GM10248 (cell line): ENCODE measurements around the gene SASH3.

Experiments used
- CTCF ChIA-PET: fragments of 300-600 bp; sonication (Branson Sonifier 250); formaldehyde crosslinking; extraction: SDS; loops from one replicate; lab custom pipeline; 2021; ENCODE audit warnings: antibody characterized with exemption; lab: Yijun Ruan, JAX
- POLR2A ChIA-PET: fragments of 350-650 bp; sonication (Branson Sonifier 250); formaldehyde crosslinking; extraction: SDS; loops from one replicate; lab custom pipeline; 2020; ENCODE audit warnings: antibody characterized with exemption; lab: Yijun Ruan, JAX
- DNase-seq: peaks from one replicate; pipeline ENCODE4 v3.0.0; 2012; ENCODE audit errors: extremely low spot score
- TF ChIP-seq, protein P1 (sequence below): IDR thresholded peaks from 2 replicates; pipeline ENCODE4 v1.5.1; 2012; ENCODE audit warnings: mild to moderate bottlenecking, low read depth; ENCODE audit errors: extremely low read depth, missing control alignments, control extremely low read depth

SASH3 gene

DNA sequence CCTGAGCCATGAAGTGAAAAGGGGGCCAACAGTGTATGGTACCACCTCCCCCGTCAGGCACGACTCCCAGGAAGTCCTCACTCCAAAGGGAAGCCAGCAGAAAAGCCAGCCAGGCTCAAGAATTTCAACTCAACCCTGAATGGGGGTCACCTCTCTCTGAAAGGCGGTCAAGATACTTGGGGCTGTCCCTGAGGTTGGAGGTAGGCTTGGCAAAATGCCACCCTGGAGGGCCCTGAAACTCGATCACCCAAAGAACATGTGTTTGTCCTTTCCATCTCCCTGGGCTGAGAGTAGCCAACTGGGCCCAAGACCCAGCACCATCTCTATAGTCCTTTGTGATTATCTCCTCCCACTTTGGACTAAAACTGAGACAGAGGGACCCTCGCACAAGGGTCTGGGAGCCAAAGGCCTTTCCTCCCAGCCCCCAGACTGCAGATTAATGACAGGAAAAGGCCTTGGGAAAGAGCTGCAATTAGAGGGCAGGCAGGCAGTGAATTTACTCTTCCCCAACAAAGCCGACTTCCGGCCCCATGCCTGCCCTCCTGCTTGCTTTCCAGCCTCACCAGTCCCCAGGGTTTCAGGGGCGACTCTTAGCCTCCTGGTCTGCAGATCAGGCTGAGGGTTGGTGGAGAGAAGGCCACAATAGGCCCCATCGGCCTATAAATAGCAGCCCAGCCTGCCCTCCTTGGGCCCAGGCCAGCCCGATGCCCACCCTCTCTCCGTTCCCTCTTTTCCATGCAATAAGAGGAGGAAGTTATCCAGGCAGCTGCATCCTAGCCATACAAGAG lies 5.6 kb downstream of the SASH3 start:
- TF ChIP-seq, protein P1, sequence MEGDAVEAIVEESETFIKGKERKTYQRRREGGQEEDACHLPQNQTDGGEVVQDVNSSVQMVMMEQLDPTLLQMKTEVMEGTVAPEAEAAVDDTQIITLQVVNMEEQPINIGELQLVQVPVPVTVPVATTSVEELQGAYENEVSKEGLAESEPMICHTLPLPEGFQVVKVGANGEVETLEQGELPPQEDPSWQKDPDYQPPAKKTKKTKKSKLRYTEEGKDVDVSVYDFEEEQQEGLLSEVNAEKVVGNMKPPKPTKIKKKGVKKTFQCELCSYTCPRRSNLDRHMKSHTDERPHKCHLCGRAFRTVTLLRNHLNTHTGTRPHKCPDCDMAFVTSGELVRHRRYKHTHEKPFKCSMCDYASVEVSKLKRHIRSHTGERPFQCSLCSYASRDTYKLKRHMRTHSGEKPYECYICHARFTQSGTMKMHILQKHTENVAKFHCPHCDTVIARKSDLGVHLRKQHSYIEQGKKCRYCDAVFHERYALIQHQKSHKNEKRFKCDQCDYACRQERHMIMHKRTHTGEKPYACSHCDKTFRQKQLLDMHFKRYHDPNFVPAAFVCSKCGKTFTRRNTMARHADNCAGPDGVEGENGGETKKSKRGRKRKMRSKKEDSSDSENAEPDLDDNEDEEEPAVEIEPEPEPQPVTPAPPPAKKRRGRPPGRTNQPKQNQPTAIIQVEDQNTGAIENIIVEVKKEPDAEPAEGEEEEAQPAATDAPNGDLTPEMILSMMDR = no peak
- no peak for DNase-seq
- ChIA-PET CTCF (interaction anchor here (3.9 kb wide), 1 partner anchor 11 kb away, joined by 17 read pairs; no protein-coding TSS in a partner anchor), POLR2A (no interaction called here)

DNA sequence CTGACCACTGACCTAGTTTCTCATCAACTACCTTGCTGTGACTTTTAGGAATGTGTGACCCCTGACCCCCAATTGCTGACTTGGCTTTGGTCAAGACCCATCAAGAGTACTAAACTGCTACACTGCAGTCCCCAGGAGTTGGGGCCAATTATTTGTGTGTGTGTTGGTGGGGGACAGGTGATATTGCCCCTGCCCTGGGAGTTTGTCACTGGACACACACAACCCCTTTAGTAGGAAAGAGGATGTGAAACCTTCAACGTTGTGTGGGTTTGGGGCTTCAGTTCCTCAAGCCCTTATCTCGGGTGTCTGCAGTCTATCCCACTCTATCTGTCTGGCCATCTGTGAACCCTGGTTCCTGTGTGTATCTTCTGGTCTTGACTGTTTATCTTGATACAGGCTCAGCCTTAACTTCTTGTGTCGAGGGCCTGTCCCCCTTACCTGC lies 6.5 kb downstream of the SASH3 start:
- CTCF ChIA-PET = no interaction called here
- peak; percentile 65 for DNase-seq
- POLR2A ChIA-PET = interaction anchor here (1.0 kb wide), 1 partner anchor 12 kb away, joined by 5 read pairs; no protein-coding TSS in a partner anchor

DNA sequence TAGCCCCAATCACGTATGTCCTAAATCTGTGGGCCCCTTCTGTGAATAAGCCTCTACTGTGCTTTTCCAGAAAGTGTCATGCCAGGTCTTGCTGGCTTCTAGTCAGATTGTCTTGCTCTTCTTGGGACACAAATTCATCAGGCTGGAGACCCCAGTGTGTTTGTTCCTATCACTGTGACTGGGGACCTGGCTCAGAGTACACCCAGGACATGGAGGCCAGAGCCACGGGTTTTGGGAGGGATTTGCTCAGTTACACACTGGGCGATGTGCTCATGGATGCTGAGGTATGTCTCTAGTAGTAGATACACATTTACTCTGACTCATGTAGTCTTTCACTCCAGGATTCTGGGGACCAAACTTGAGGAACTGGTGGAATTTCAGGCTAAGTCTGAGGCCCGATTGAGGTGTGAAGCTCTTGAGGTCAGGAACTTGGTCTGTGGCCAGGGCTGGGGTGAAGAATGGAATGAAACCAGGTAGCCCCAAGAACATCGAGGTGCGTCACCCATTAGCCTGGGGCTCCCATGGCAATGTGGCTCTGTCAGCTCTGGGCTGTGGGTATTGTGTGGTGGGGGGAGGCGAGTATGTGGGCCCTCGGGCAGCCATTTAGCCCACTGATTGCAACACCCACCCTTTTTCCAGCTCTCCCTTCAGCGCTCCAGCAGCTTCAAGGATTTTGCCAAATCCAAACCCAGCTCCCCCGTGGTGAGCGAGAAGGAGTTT lies 7.7 kb downstream of the SASH3 start:
- no peak for DNase-seq
- CTCF ChIA-PET = interaction anchor here (1.3 to 1.4 kb wide), 3 partner anchors 10 to 15 kb away, joined by 3 to 5 read pairs (median 5); no protein-coding TSS in a partner anchor
- TF ChIP-seq, protein P1 = no peak
- POLR2A ChIA-PET = interaction anchor here (1.0 kb wide), 1 partner anchor 13 kb away, joined by 5 read pairs; no protein-coding TSS in a partner anchor

More for the DNA sequence above, 6.5 kb downstream of the SASH3 start:
- TF ChIP-seq, protein P1 = no peak

DNA sequence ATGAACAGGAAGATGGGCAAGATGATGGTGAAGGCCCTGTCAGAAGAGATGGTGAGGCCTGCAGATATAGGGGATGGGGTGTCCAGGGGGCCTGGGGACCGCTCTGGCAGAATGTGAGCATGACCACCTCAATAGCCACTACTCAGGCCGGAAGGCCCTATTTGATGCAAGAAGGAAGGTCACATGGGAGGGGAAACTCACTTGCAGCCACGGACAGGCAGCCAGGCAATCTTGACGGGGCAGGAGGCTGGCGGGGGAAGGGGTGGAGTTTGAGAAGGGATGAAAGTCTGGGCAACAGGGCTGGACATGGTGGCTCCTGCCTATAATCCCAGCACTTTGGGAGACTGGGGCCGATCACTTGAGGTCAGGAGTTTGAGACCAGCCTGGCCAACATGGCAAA lies 8.8 kb downstream of the SASH3 start:
- TF ChIP-seq, protein P1 = no peak
- ChIA-PET POLR2A (no interaction called here), CTCF (interaction anchor here (1.3 kb wide), 1 partner anchor 9 kb away, joined by 5 read pairs; no protein-coding TSS in a partner anchor)
- DNase-seq = no peak

DNA sequence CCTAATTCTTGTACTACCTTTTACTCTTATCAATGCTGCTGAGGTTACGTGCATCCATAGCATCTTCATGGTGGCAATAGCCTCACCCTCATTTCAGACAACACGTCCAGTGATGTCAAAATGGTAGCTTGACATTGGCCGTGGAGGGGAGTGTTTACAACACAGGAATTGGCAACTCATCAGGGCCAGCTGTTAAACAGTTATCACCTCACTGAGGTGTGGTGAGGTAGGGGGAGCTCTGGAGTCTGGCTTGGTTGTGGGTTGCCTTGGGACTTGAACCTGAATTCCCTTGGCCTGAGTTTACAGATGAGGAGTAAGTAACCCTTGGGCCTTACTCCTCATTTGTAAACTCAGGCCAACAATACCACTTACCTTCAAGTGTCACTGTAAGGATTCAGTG lies 10.4 kb downstream of the SASH3 start:
- no peak for DNase-seq
- TF ChIP-seq, protein P1 = no peak
- ChIA-PET CTCF (interaction anchor here (1.1 kb wide), 1 partner anchor 8 kb away, joined by 3 read pairs; no protein-coding TSS in a partner anchor), POLR2A (no interaction called here)

DNA sequence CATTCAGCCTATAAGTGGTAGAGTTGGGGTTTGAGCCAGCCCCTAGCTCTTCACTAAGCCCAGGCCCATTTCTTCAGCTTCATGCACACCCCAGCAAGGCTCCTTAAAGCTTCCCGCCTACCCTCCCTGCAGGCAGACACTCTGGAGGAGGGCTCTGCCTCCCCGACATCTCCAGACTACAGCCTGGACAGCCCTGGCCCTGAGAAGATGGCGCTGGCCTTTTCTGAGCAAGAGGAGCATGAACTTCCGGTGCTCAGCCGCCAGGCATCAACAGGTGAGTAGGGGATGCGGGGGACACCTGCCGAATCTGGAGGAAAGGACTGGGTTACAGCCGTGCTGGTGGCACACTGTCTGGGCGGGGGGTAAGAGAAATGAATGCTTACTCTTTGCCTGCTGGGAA lies 11.1 kb downstream of the SASH3 start:
- TF ChIP-seq, protein P1 = no peak
- CTCF ChIA-PET = no interaction called here

More for the DNA sequence above, 11.1 kb downstream of the SASH3 start:
- POLR2A ChIA-PET = no interaction called here
- no peak for DNase-seq
